DOHH2 (cell line): ENCODE results near the gene PLCXD3.

ENCODE experiments used
- H3F3A ChIP-seq: fragments of 200-600 bp; sonication (generic), shearing (Covaris generic); 2 replicates; pipeline ENCODE4 v1.6.0; 2016; ENCODE audit warnings: antibody characterized with exemption, mild to moderate bottlenecking; ENCODE audit not compliant: control insufficient read depth, insufficient read depth
- H3K27ac ChIP-seq: fragments of 200-600 bp; sonication (generic); 2 replicates; pipeline ENCODE4 v1.5.1; 2014; ENCODE audit warnings: low read depth, mild to moderate bottlenecking, low read length, moderate library complexity
- H3K27me3 ChIP-seq: fragments of 200-600 bp; sonication (generic); 2 replicates; pipeline ENCODE4 v1.6.1; 2014; ENCODE audit warnings: mild to moderate bottlenecking, low read length, mixed read lengths; ENCODE audit not compliant: control insufficient read depth
- H3K36me3 ChIP-seq: fragments of 200-600 bp; sonication (generic); 2 replicates; pipeline ENCODE4 v1.6.1; 2014; ENCODE audit warnings: mild to moderate bottlenecking, low read length, moderate library complexity, mixed read lengths; ENCODE audit not compliant: control insufficient read depth
- H3K4me1 ChIP-seq: fragments of 200-600 bp; sonication (generic); 2 replicates; pipeline ENCODE4 v1.6.1; 2014; ENCODE audit warnings: mild to moderate bottlenecking, low read length, mixed read lengths; ENCODE audit not compliant: control insufficient read depth
- H3K4me2 ChIP-seq: fragments of 200-600 bp; sonication (generic); 2 replicates; pipeline ENCODE4 v1.6.0; 2014; ENCODE audit warnings: mild to moderate bottlenecking, low read length, moderate library complexity
- H3K4me3 ChIP-seq: fragments of 200-600 bp; sonication (generic); 2 replicates; pipeline ENCODE4 v1.5.1; 2014; ENCODE audit warnings: mild to moderate bottlenecking, low read length, mixed read lengths
- H3K79me2 ChIP-seq: fragments of 200-600 bp; sonication (generic); 2 replicates; pipeline ENCODE4 v1.6.1; 2014; ENCODE audit warnings: mild to moderate bottlenecking, low read length, mixed read lengths; ENCODE audit not compliant: control insufficient read depth
- H3K9me2 ChIP-seq: fragments of 200-600 bp; sonication (generic); replicated peaks from 2 replicates; pipeline ENCODE4 v1.6.1; 2014; ENCODE audit warnings: mild to moderate bottlenecking, low read length, mixed read lengths; ENCODE audit not compliant: control insufficient read depth
- H3K9me3 ChIP-seq: fragments of 200-600 bp; sonication (generic); 2 replicates; pipeline ENCODE4 v1.6.1; 2014; ENCODE audit warnings: antibody characterized with exemption, low read length, mixed read lengths; ENCODE audit not compliant: control insufficient read depth, insufficient read depth
- H4K20me1 ChIP-seq: fragments of 200-600 bp; sonication (generic); 2 replicates; pipeline ENCODE4 v1.6.0; 2014; ENCODE audit warnings: low read depth, mild to moderate bottlenecking, antibody characterized with exemption, low read length, moderate library complexity; ENCODE audit not compliant: control insufficient read depth, insufficient read depth
- CTCF ChIP-seq: fragments of 200-600 bp; sonication (generic); IDR thresholded peaks from one replicate; pipeline ENCODE4 v1.5.1; 2014; ENCODE audit warnings: antibody characterized with exemption, mild to moderate bottlenecking, low read depth, low read length; ENCODE audit not compliant: poor library complexity, severe bottlenecking
- EZH2phosphoT487 ChIP-seq: fragments of 200-600 bp; sonication (generic); IDR thresholded peaks from 2 replicates; pipeline ENCODE4 v1.6.1; 2017; ENCODE audit warnings: borderline replicate concordance, mild to moderate bottlenecking, antibody characterized with exemption, low read length, moderate library complexity, mixed read lengths

PLCXD3 gene

GRCh38 chr5:41410307-41410706 is 100.1 kb downstream of the PLCXD3 start:
- Histone ChIP-seq H3K4me3 (no peak overlapping the region), H4K20me1 (no peaks in the 10 kb centered on the region), H3K9me2 (no peaks in the 10 kb centered on the region), H3K79me2 (no peaks in the 10 kb centered on the region), H3K36me3 (no peaks in the 10 kb centered on the region), H3F3A (no peaks in the 10 kb centered on the region), H3K27me3 (no peaks in the 10 kb centered on the region), H3K4me2 (no peak overlapping the region), H3K4me1 (no peaks in the 10 kb centered on the region), H3K9me3 (no peaks in the 10 kb centered on the region), H3K27ac (no peak overlapping the region)
- TF ChIP-seq EZH2phosphoT487 (no peak), CTCF (no peak)

- H3K36me3 ChIP-seq, result no peaks in the 10 kb centered on the region
- H3K79me2 ChIP-seq, result no peaks in the 10 kb centered on the region
- H4K20me1 ChIP-seq, result no peaks in the 10 kb centered on the region
- H3K9me3 ChIP-seq, result no peaks in the 10 kb centered on the region
- no peaks in the 10 kb centered on the region for H3K27me3 ChIP-seq
- H3K4me1 ChIP-seq, result no peaks in the 10 kb centered on the region
- no peak overlapping the region for H3K4me2 ChIP-seq
- no peak for TF ChIP-seq CTCF
- no peak for TF ChIP-seq EZH2phosphoT487
- H3K4me3 ChIP-seq, result no peak overlapping the region
- H3F3A ChIP-seq, result no peaks in the 10 kb centered on the region
- H3K27ac ChIP-seq, result no peak overlapping the region
- H3K9me2 ChIP-seq, result no peaks in the 10 kb centered on the region
Measured at GRCh38 chr5:41408676-41409443, 101.5 kb downstream of the PLCXD3 start.

- no peaks in the 10 kb centered on the region for H4K20me1 ChIP-seq
- no peaks in the 10 kb centered on the region for H3K9me3 ChIP-seq
- H3K9me2 ChIP-seq, result no peaks in the 10 kb centered on the region
- TF ChIP-seq CTCF, result no peak
- no peak for TF ChIP-seq EZH2phosphoT487
- H3K4me1 ChIP-seq, result no peaks in the 10 kb centered on the region
- no peak overlapping the region for H3K27ac ChIP-seq
- H3K79me2 ChIP-seq, result no peaks in the 10 kb centered on the region
- H3F3A ChIP-seq, result no peaks in the 10 kb centered on the region
- H3K4me2 ChIP-seq, result no peak overlapping the region
- no peaks in the 10 kb centered on the region for H3K36me3 ChIP-seq
- H3K4me3 ChIP-seq, result no peak overlapping the region
- no peaks in the 10 kb centered on the region for H3K27me3 ChIP-seq
Measured at GRCh38 chr5:41406936-41407335, 103.5 kb downstream of the PLCXD3 start.
